GM11168 (cell line): ENCODE data around the gene ELF1.
"Not testable (repeated sequence)": the region's sequence is repeated elsewhere in the genome, so short reads cannot be mapped to it uniquely, and the experiment has no call there.

Experiments
- in situ Hi-C: fragments of 300-500 bp; cut with MboI; formaldehyde crosslinking; loops from one replicate; pipeline ENCODE4 v1.12.0; 2022; ENCODE audit warnings: low sequenced_read_pairs; ENCODE audit not compliant: unreplicated experiment

Gene ELF1

DNA sequence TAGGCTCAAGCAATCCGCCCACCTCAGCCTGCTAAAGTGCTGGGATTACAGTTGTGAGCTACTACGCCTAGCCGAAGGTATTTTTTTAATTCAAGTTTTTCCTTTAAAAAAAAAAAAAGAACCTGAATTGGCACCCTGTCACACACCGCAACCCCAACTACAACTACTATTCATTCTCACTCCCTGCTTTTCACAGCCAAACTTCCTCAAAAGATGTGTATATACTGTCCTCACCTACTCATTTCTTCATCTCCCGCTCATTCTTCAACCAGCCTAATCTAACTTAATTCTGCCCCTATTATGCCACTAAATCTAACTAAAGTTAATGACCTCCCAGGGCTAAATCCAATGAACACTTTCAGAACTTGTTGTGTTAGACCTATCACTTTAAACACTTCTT is 29.5 kb upstream of the ELF1 start:
- in situ Hi-C loops: no loop called here

DNA sequence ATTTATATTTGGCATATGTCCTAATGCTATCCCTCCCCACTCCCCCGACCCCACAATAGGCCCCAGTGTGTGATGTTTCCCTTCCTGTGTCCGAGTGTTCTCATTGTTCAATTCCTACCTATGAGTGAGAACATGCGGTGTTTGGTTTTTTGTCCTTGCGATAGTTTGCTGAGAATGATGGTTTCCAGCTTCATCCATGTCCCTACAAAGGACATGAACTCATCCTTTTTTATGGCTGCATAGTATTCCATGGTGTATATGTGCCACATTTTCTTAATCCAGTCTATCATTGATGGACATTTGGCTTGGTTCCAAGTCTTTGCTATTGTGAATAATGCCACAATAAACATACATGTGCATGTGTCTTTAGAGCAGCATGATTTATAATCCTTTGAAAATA is 23.3 kb upstream of the ELF1 start:
- in situ Hi-C loops: not testable (repeated sequence)

DNA sequence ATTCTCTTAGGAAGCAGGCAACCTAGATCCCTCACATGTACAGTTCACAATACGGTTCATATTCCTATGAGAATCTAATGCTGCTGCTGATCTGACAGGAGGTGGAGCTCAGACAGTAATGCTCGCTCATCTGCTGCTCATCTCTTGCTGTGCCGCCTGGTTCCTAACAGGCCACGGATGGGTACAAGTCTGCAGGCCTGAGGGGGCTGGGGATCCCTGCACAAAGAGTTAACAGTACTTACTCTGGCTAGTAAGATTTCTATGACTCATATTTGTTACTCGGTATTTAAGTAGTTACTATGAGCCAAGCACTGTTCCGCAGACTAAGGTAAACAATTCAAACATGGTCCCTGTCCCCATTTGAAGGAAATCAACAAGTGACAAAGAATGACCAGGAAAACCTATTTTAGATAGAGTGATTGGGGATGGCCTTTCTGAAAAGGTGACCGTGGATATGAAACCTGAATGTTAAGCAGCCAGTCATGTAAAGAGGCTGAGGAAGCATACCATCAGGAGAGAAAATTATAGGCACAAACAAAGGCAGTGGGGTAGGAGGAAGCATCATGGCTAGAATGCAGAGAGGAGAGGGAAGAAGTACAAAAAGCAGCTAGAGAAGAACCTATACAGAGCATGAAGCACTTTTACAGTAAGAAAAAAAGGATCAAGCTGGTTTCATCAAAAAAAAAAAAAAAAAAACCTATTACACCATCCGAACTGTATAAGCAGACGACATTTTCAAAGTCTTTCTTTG is 21.6 kb upstream of the ELF1 start:
- in situ Hi-C loops: no loop called here

DNA sequence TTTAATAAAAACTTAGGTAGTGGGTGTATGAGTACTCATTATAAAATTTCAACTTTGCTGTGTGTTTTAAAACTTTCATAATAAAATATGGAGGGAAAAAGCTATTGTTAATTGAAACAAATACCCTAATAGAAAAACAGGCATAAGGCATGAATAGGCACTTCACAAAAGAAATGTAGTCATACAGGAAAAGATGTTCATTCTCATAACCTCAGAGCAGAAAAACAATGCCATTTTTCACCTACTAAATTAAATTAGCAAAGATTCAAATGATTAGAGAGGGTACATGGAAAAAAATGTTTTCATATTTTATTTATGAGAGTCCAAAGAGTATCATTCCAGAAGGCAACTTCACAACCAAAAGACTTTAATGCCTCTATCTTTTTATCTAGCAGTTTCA is 20.6 kb upstream of the ELF1 start:
- in situ Hi-C loops: no loop called here

DNA sequence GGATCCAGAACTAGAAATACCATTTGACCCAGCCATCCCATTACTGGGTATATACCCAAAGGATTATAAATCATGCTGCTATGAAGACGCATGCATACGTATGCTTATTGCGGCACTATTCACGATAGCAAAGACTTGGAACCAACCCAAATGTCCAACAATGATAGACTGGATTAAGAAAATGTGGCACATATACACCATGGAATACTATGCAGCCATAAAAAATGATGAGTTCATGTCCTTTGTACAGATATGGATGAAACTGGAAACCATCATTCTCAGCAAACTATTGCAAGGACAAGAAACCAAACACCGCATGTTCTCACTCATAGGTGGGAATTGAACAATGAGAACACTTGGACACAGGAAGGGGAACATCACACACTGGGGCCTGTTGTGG is 17.4 kb upstream of the ELF1 start:
- in situ Hi-C loops: not testable (repeated sequence)

DNA sequence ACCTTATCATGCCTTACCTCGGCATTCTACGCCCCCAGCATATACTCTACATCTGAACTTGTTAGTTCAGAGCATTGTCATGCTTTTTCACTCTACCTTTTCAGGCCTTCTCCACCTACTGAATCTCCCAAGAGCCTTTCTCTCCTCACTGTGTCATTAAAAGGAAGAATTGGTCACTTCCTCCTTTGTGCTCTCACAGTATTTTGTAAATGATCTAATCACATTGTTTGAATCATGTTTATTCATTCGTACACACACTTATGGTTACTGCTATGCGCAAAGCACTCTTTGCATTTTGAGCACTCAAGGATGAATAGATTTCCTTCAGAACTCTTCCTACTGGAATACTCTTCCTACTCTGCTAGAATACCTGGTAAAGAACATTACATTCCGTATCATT is 15.8 kb upstream of the ELF1 start:
- in situ Hi-C loops: no loop called here

DNA sequence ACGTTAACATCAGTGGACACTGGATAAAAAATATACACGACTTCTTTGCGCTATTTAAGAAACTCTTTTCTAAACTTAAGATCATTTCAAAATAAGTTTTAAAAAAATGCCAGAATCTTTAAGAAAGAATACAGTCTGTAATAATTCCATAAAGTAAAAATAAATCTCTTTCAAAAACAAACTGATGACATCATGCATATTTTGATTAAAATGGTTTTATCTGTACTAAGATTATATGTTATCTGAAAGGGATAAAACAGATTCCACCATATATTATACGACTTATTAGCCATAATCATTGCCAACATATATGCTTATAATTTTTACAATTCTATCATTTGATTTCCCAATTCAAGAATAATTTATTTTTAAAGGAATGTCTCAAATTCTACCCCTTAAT is 15.3 kb upstream of the ELF1 start:
- in situ Hi-C loops: no loop called here

DNA sequence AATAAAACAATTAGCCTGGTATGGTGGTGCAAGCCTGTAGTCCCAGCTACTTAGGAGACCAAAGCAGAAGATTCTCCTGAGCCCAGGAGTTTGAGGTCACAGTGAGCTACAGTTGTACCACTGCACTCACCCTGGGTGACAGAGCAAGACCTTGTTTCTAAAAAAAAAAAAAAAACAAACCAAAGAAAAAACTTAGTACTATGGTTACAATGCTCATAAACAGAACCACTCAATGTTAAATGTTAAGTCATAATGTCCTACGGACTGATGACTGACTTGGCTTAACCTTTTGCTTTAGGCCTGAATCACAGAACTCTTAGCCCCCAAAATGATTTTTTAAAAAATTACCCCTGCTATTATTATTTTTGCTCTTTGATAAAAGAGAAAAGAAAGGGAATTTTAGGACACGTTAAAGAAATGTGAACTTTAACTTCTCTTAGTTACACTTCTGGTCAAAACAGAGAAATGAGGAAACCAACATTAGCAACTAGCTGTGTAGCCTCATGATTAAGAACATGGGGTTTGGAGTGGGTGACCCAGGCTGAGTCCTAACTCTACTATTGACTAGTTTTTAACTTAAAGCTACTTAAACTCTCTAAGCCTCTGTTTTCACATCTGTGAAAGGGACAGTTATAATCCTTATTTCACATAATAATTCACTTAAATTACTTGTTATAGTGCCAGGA is 13.7 kb upstream of the ELF1 start:
- in situ Hi-C loops: no loop called here

DNA sequence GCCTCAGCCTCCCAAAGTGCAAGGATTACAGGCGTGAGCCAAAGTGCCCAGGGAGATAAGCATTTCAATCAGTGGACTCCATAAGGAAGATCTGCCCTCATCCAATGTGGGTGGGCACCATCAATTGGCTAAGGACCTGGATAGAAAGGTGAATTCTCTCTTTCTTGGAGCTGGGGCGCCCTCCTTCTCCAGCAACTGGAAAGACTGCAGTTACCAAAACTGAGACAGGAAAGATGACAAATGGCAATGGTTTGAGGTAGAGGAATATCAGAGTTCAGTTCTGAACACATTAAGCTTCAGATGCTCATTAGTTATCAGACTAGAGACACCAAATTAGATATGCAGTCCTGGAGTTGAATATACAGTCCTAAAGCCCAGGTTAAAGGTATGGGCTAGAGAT is 10.5 kb upstream of the ELF1 start:
- in situ Hi-C loops: no loop called here

DNA sequence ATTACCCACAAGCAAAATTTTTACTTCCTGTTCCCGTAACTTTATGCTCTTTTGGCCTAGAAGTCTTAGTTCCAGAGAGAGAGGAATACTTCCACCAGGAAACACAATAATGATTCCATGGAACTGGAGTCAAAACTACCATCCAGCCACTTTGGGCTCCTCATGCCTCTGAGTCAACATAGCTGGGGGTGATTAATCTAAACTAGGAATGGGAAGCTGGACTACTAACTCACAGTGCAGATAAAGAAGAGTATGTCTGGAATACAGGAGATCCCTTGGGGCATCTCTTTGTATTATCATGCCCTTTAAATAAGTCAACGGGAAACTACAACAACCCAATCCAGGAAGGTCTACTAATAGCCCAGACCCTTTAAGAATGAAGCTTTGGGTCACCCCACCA is 8.9 kb upstream of the ELF1 start:
- in situ Hi-C loops: no loop called here

DNA sequence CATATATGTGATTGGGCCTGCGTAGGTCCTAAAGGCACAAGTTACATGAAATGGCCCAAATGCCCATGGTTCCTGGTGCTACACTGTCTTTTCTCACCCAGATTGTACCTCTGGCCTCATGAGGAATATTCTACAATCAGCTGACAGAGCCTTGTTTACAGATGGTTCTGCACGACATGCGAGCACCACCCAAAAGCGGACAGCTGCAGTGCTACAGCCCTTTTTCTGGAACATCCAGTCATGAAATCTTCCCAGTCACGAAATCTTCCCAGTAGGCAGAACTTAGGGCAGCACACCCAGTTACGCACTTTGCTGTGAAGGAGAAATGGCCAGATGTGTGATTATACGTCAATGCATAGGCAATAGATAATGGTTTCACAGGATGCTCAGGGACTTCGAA is 7.7 kb upstream of the ELF1 start:
- in situ Hi-C loops: no loop called here

DNA sequence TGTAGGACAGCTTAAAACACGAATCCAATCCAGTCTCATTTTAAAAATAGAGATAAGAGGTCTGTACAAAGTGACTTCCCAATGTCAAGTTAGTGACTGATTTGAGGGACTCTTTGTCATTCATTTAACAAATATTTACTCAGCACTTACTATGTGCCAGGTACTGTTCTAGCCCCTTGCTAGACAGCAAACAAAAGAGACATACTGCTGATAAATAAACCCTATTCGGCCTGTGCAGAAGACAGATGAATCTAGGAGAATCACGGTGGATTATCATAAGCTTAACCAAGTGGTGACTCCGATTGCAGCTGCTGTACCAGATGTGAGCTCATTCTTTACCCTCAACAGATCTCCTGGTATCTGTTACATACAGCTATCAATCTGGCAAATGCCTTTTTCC is 6.4 kb upstream of the ELF1 start:
- in situ Hi-C loops: no loop called here

DNA sequence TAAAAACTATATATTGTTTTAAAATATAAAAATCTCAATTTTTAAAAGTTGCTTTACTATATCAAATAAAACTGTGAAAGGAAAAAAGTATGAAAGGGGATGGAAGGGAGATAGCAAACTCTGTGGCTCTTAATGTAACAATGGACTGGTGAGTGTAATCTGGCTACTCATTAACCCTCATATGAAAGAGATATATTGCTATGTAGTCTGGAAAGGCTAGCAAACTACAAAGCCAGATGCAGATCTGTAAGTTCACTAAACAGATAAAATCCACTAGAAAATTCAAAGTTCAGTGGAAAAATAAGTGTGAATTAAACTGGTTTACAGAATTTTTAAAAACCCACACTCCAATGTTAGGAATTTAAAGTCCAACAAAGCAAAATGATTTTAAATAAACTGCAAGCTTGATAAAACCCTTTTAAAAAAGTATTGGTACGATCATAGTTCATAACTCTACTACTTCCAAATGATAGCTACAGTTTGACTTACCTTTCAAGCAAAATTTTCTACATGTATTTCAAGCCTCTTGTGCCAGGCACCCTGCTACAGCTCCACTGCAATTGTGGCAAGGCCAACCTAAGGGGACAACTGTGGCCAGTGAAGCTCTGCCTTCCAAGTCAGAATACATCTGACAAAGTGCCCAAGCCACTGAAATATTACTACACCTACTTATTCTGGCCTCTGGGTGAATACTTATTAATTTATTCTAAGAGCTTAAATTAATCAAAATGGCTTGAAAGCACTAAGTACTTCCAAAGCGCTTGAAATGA is 647 bp upstream of the ELF1 start:
- in situ Hi-C loops: no loop called here

DNA sequence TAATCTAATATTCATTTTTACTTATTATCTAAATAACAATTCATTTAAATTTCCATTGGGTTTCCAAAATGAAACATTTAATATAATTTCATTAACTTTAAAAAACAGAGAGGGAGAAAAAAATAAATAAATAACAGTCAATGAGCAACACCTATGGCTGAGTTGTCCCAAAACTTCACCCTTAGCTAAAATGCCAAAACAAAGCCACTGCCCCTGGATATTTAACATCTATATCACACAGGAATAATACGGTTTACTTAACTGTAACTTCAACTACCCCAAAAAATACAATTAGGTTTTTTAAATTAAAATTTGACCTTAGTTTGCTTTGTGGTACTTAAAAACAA is 541 bp downstream of the ELF1 start:
- in situ Hi-C loops: no loop called here

DNA sequence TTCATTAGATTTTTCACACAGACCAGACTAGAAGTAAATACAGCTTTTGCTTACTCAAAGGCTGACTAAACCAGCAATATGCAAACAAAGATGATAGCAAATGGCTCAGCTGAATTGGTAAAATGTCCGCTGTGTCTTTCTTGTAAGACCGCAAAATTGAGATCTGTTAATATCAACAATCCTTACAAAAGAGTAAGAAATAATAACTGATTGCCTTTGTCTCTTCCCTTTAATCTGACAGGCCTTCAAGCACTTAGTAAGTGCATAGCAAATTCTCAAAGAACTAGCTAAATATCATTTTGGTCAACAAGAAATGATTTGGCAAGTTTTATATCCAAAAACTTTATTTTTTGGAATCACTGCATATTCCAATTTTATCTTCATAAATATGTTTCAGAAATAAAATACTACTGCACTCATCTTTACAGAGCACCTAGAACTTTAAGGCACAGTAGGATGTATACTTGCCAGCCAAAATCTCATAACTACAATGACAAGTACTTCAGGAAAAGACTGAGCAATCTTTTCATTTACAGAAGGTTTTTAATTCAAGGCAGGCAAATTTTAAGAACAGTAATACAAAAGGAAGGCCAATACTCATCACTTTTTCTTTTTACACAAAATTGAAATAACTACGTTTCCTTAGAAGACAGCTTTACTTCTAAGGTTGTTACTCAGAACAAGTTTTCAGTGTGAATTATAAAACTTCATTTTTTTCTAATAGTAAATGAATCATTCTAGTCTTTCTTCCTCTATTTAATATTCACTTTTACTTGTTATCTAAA is 1.1 kb downstream of the ELF1 start:
- in situ Hi-C loops: no loop called here

DNA sequence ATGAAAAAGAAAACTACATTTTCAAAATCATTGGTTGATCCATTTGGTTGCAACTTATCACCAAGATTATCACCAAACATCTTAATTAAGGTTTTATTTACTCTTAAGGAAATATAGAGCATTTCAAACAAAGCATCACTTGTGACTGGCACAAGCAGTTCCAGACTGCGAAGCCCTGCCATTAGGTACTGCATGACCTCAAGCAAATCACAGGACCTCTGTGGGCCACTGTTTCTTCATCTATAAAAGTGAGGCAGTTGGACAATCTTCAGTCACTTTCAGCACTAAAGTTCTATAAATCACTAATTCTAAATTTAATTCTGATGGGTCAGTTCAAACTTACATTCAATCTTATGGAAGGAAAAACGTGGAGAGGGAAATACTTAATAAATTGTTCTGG is 2.0 kb downstream of the ELF1 start:
- in situ Hi-C loops: no loop called here

DNA sequence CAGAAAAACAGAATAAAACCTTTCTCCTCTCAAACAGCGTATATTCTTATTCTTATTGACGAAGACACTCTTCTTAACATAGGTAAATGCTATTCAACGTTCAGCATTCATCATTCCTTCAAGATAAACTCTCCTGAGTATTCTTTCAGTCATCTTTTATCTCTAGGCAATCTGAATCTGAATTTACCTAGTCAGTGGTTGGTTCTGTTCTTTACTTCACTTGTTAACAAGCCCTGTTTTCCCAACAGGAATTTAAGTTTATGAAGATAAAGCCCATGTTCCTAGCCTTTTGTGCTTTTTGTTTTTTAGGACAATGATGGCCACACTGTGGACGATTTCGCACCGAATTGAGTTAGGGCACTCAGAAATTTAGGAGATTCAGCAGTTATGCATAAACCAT is 3.2 kb downstream of the ELF1 start:
- in situ Hi-C loops: no loop called here

DNA sequence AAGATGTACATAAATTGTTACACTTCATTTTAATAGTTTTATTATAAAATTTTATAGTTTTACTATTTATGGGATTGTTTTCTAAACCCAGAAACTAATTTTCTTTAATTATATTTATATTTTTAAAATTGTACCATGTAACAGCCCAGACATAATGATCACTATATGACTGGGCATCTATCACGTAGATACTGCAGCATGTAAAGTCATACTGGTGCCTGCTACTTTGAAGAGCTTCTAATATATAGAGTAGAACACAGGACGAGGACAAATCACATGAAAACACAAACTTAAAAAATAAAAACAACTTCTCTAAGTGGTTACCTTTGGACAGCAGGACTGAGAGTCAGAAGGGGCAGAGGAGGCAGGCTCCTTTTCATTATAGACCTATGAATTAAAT is 5.3 kb downstream of the ELF1 start:
- in situ Hi-C loops: no loop called here

DNA sequence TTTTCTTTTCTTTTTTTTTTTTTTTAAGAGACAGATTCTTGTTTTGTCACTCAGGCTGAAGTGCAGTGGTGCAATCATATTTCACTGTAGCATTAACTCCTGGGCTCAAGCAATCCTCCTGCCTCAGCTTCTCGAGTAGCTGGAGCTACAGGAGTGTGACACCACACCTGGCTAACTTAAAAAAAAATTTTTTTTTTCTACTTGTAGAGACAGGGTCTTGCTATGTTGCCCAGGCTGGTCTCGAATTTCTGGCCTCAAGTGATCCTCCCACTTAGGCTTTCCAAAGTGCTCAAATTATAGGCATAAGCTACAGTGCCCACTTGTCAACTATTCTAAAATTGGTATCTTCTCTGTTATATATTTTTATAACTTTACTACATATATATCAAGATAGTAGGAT is 6.6 kb downstream of the ELF1 start:
- in situ Hi-C loops: no loop called here

DNA sequence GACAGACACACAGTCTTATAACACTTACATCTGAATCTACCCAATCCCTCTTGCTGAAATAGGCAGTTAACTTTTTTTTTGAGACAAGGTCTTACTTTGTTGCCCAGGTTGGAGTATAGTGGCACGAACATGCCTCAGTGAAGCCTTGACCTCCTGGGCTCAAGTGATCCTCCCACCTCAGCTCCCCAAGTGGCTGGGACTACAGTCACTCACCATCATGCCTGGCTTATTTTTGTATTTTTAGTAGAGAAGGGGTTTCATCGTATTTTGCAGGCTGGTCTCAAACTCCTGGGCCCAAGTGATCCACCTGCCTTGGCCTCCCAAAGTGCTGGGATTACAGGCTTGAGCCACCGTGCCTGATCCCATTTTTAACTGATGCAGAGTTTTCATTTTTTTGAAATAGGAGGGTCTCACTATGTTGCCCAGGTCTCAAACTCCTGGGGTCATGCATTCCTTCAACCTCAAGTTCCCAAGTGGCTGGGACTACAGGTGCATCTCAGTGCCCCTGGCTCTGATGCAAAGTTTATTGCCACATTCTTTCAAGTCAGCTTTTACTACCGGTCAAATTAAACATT is 7.6 kb downstream of the ELF1 start:
- in situ Hi-C loops: no loop called here
